Mesenchymal stem cell (in vitro differentiated cells and primary cell): Measurements from ENCODE around the gene CEACAM16.
A peak's percentile ranks its signal among the peaks of the same experiment; 100 is the strongest.

ENCODE experiments used
- DNase-seq: peaks from one replicate; pipeline ENCODE4 v3.0.0-alpha.2; 2013
- H2AFZ ChIP-seq: one replicate; pipeline ENCODE4 v1.6.1; 2013; ENCODE audit warnings: low read depth, mild to moderate bottlenecking, control low read depth, inconsistent platforms, low read length, moderate library complexity
- H2AK5ac ChIP-seq: 2 replicates; pipeline ENCODE4 v1.6.1; 2013; ENCODE audit warnings: low read length, moderate library complexity, mild to moderate bottlenecking, inconsistent platforms; ENCODE audit not compliant: severe bottlenecking
- H2BK120ac ChIP-seq: one replicate; pipeline ENCODE4 v1.6.1; 2013; ENCODE audit warnings: low read depth, mild to moderate bottlenecking, inconsistent platforms, low read length, moderate library complexity
- H2BK12ac ChIP-seq, 2 experiments: one replicate each; pipeline ENCODE4 v1.6.1; 2013; ENCODE audit warnings: inconsistent platforms in 2 of 2, low read length in 2 of 2, mild to moderate bottlenecking in 2 of 2, moderate library complexity in 2 of 2, control low read depth in 1 of 2
- H2BK15ac ChIP-seq: one replicate; pipeline ENCODE4 v1.6.1; 2013; ENCODE audit warnings: mild to moderate bottlenecking, low read depth, inconsistent platforms; ENCODE audit not compliant: poor library complexity, severe bottlenecking
- H2BK5ac ChIP-seq: 2 replicates; pipeline ENCODE4 v1.6.1; 2013; ENCODE audit warnings: low read depth, mild to moderate bottlenecking, low read length, control low read depth, inconsistent platforms; ENCODE audit not compliant: poor library complexity, severe bottlenecking
- H3K14ac ChIP-seq, 2 experiments: one replicate each; pipeline ENCODE4 v1.6.1; 2013; ENCODE audit warnings: inconsistent platforms in 2 of 2, low read length in 2 of 2, control low read depth in 1 of 2, mild to moderate bottlenecking in 1 of 2, moderate library complexity in 1 of 2
- H3K18ac ChIP-seq, 2 experiments: one replicate each; pipeline ENCODE4 v1.6.1; 2013; ENCODE audit warnings: inconsistent platforms in 2 of 2, low read length in 2 of 2, control low read depth in 1 of 2, low read depth in 1 of 2, mild to moderate bottlenecking in 1 of 2
- H3K23ac ChIP-seq, 2 experiments: one replicate each; pipeline ENCODE4 v1.6.1; 2013; ENCODE audit warnings: inconsistent platforms in 2 of 2, low read length in 2 of 2, mild to moderate bottlenecking in 2 of 2, moderate library complexity in 2 of 2, control low read depth in 1 of 2
- H3K27ac ChIP-seq: 2 replicates; pipeline ENCODE4 v1.5.1; 2013; ENCODE audit warnings: mild to moderate bottlenecking, moderate library complexity, low read length, control low read depth, inconsistent platforms; ENCODE audit not compliant: poor library complexity, severe bottlenecking
- H3K27me3 ChIP-seq, 2 experiments: 2 replicates each; pipeline versions ENCODE4 v1.6.1 to v1.7.0; 2013; ENCODE audit warnings: low read length in 2 of 2, mild to moderate bottlenecking in 2 of 2, moderate library complexity in 2 of 2, control low read depth in 1 of 2, inconsistent platforms in 1 of 2; ENCODE audit not compliant: control insufficient read depth in 1 of 2, insufficient read depth in 1 of 2
- H3K36me3 ChIP-seq, 2 experiments: 2 replicates each; pipeline versions ENCODE4 v1.6.1 to v1.7.0; 2013; ENCODE audit warnings: low read length in 2 of 2, control low read depth in 1 of 2, inconsistent platforms in 1 of 2, low read depth in 1 of 2, mild to moderate bottlenecking in 1 of 2; ENCODE audit not compliant: insufficient read depth in 2 of 2, control insufficient read depth in 1 of 2
- H3K4ac ChIP-seq, 2 experiments: one replicate each; pipeline ENCODE4 v1.6.1; 2013; ENCODE audit warnings: inconsistent platforms in 2 of 2, low read length in 2 of 2, mild to moderate bottlenecking in 2 of 2, moderate library complexity in 2 of 2, control low read depth in 1 of 2, low read depth in 1 of 2
- H3K4me1 ChIP-seq: 2 replicates; pipeline ENCODE4 v1.6.1; 2013; ENCODE audit warnings: low read depth, low read length, control low read depth; ENCODE audit not compliant: control insufficient read depth, insufficient read depth
- H3K4me2 ChIP-seq: 2 replicates; pipeline ENCODE4 v1.6.1; 2013; ENCODE audit warnings: low read length, mild to moderate bottlenecking, inconsistent platforms; ENCODE audit not compliant: poor library complexity, severe bottlenecking
- H3K4me3 ChIP-seq, 2 experiments: 2 replicates each; pipeline versions ENCODE4 v1.5.1 to v1.7.0; 2013; ENCODE audit warnings: low read length in 2 of 2, mild to moderate bottlenecking in 2 of 2, control low read depth in 1 of 2, low read depth in 1 of 2; ENCODE audit not compliant: insufficient read depth in 1 of 2
- H3K79me1 ChIP-seq: replicated peaks from 2 replicates; pipeline ENCODE4 v1.6.1; 2013; ENCODE audit warnings: mild to moderate bottlenecking, control low read depth, low read length, inconsistent platforms; ENCODE audit not compliant: poor library complexity, severe bottlenecking
- H3K9ac ChIP-seq: 2 replicates; pipeline ENCODE4 v1.7.0; 2013; ENCODE audit warnings: mild to moderate bottlenecking, low read length, moderate library complexity
- H3K9me3 ChIP-seq: 2 replicates; pipeline ENCODE4 v1.7.0; 2013; ENCODE audit warnings: mild to moderate bottlenecking, low read length; ENCODE audit not compliant: control insufficient read depth
- H4K8ac ChIP-seq: one replicate; pipeline ENCODE4 v1.6.1; 2013; ENCODE audit warnings: inconsistent platforms, mild to moderate bottlenecking, low read length, moderate library complexity
- H4K91ac ChIP-seq: one replicate; pipeline ENCODE4 v1.6.1; 2013; ENCODE audit warnings: mild to moderate bottlenecking, low read length, inconsistent platforms
- WGBS: methylation state at CpG from one replicate; pipeline ENCODE4 v1.1.7; 2013; ENCODE audit warnings: mixed read lengths; 5-methylcytosine and 5-hydroxymethylcytosine counted together

CEACAM16 gene

GRCh38 chr19:44694184-44694579 is 4.8 kb upstream of the CEACAM16 start:
- H3K4me1 ChIP-seq, result peaks cover 16% of the 10 kb centered on the region
- H2BK120ac ChIP-seq, result no peak overlapping the region
- H3K79me1 ChIP-seq, result no peaks in the 10 kb centered on the region
- H3K4ac ChIP-seq, result no peak overlapping the region
- DNase-seq, result no peak
- no peak overlapping the region for H2AFZ ChIP-seq
- H3K4me2 ChIP-seq, result no peak overlapping the region
- H3K14ac ChIP-seq, result no peak overlapping the region
- no peak overlapping the region for H4K8ac ChIP-seq
- H3K9me3 ChIP-seq, result no peaks in the 10 kb centered on the region
- no peak overlapping the region for H3K4me3 ChIP-seq
- 56% methylated on average over 2 of the region's 2 CpGs for WGBS
- H3K18ac ChIP-seq, result no peak overlapping the region
- H3K23ac ChIP-seq, result peak overlapping the region in 1 of 2 experiments; percentile 29
- H2BK12ac ChIP-seq, result no peak overlapping the region
- H2BK15ac ChIP-seq, result no peak overlapping the region
- H3K27ac ChIP-seq, result no peak overlapping the region
- H3K36me3 ChIP-seq, result no peaks in the 10 kb centered on the region
- H4K91ac ChIP-seq, result no peak overlapping the region
- H2AK5ac ChIP-seq, result no peak overlapping the region
- no peak overlapping the region for H3K9ac ChIP-seq
- peaks cover 10 to 22% of the 10 kb centered on the region in 2 experiments for H3K27me3 ChIP-seq
- H2BK5ac ChIP-seq, result no peak overlapping the region

GRCh38 chr19:44696939-44697669 is 1.8 kb upstream of the CEACAM16 start:
- Histone ChIP-seq H4K91ac (no peak overlapping the region), H3K14ac (no peak overlapping the region), H3K4me1 (peaks cover 7% of the 10 kb centered on the region), H3K4ac (no peak overlapping the region), H4K8ac (no peak overlapping the region), H2AFZ (no peak overlapping the region), H3K9ac (no peak overlapping the region), H2AK5ac (no peak overlapping the region), H3K27me3 (peaks cover 10 to 22% of the 10 kb centered on the region in 2 experiments), H3K36me3 (no peaks in the 10 kb centered on the region), H3K9me3 (no peaks in the 10 kb centered on the region), H3K27ac (no peak overlapping the region), H3K79me1 (no peaks in the 10 kb centered on the region), H2BK5ac (no peak overlapping the region), H2BK15ac (no peak overlapping the region), H3K18ac (no peak overlapping the region), H3K4me3 (no peak overlapping the region), H2BK120ac (no peak overlapping the region), H3K23ac (no peak overlapping the region), H2BK12ac (no peak overlapping the region), H3K4me2 (no peak overlapping the region)
- no peak for DNase-seq
- 76% methylated on average over 22 of the region's 22 CpGs for WGBS

GRCh38 chr19:44697670-44698034 is 1.3 kb upstream of the CEACAM16 start:
- H3K9me3 ChIP-seq, result no peaks in the 10 kb centered on the region
- no peak overlapping the region for H3K27ac ChIP-seq
- H2BK5ac ChIP-seq, result no peak overlapping the region
- no peak overlapping the region for H3K4me2 ChIP-seq
- H2BK120ac ChIP-seq, result no peak overlapping the region
- H3K9ac ChIP-seq, result no peak overlapping the region
- H2AFZ ChIP-seq, result no peak overlapping the region
- H3K27me3 ChIP-seq, result peaks cover 10 to 28% of the 10 kb centered on the region in 2 experiments
- H3K18ac ChIP-seq, result no peak overlapping the region
- no peak overlapping the region for H3K14ac ChIP-seq
- no peak overlapping the region for H2AK5ac ChIP-seq
- H3K23ac ChIP-seq, result no peak overlapping the region
- no peak overlapping the region for H3K4me3 ChIP-seq
- H3K4me1 ChIP-seq, result peaks cover 4% of the 10 kb centered on the region
- H4K91ac ChIP-seq, result no peak overlapping the region
- DNase-seq, result no peak
- H2BK12ac ChIP-seq, result no peak overlapping the region
- H3K4ac ChIP-seq, result no peak overlapping the region
- 86% methylated on average over 4 of the region's 4 CpGs for WGBS
- no peak overlapping the region for H2BK15ac ChIP-seq
- no peaks in the 10 kb centered on the region for H3K36me3 ChIP-seq
- H4K8ac ChIP-seq, result no peak overlapping the region
- no peaks in the 10 kb centered on the region for H3K79me1 ChIP-seq

DNA sequence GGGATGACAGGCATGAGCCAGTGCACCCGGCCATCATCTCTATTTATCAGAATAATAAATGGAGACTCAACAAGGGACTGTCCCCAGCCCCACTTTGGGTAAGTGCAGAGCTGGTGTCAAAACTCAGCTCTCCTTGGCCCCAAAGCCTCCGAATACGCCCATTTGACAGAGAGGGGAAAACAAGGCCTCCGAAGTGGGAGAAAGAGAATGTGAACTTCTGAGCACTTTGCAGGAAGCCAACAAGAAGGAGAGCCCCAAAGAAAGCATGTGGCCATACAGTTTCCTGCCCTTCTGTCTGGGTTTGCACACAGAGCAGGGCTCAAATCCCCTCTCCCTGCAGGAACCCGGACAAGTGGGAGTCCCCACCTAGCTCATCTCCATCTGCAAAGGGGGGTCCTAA is 1.6 kb downstream of the CEACAM16 start:
- H3K36me3 ChIP-seq, result no peaks in the 10 kb centered on the region
- no peak overlapping the region for H2BK15ac ChIP-seq
- no peak overlapping the region for H2BK120ac ChIP-seq
- WGBS, result 93% methylated on average over 4 of the region's 5 CpGs
- no peaks in the 10 kb centered on the region for H3K9me3 ChIP-seq
- H3K23ac ChIP-seq, result no peak overlapping the region
- H3K4me2 ChIP-seq, result no peak overlapping the region
- H4K91ac ChIP-seq, result no peak overlapping the region
- H3K18ac ChIP-seq, result no peak overlapping the region
- no peak overlapping the region for H3K14ac ChIP-seq
- no peak for DNase-seq
- no peak overlapping the region for H3K27ac ChIP-seq
- H2BK5ac ChIP-seq, result no peak overlapping the region
- no peak overlapping the region for H2AFZ ChIP-seq
- H3K4me1 ChIP-seq, result peaks cover 4% of the 10 kb centered on the region
- no peak overlapping the region for H2AK5ac ChIP-seq
- no peak overlapping the region for H3K4ac ChIP-seq
- no peak overlapping the region for H3K9ac ChIP-seq
- H2BK12ac ChIP-seq, result no peak overlapping the region
- peaks cover 10 to 34% of the 10 kb centered on the region in 2 experiments for H3K27me3 ChIP-seq
- H4K8ac ChIP-seq, result no peak overlapping the region
- H3K4me3 ChIP-seq, result no peak overlapping the region
- H3K79me1 ChIP-seq, result no peaks in the 10 kb centered on the region
